Activated T-cell treated with anti-CD3 and anti-CD28 coated beads, Interleukin-2, amount 50 U/mL, for 24 hours (primary cell): Measurements from ENCODE around the gene BCAP31.
"Not testable (repeated sequence)": the region's sequence is repeated elsewhere in the genome, so short reads cannot be mapped to it uniquely, and the experiment has no call there.

Experiments
- DNase-seq: peaks from one replicate; pipeline ENCODE4 v3.0.0-alpha.2; 2020
- H3K27ac Mint-ChIP-seq: 2 replicates; pipeline ENCODE4 v1.8.0; 2020; ENCODE audit warnings: mild to moderate bottlenecking, mixed read lengths
- H3K27me3 Mint-ChIP-seq: 2 replicates; pipeline ENCODE4 v1.8.0; 2020; ENCODE audit warnings: mixed read lengths
- H3K36me3 Mint-ChIP-seq: 2 replicates; pipeline ENCODE4 v1.8.0; 2020; ENCODE audit warnings: low read depth, mixed read lengths
- H3K4me1 Mint-ChIP-seq: 2 replicates; pipeline ENCODE4 v1.8.0; 2020; ENCODE audit warnings: low read depth, mixed read lengths
- H3K4me3 Mint-ChIP-seq: 2 replicates; pipeline ENCODE4 v1.8.0; 2020; ENCODE audit warnings: mild to moderate bottlenecking, moderate library complexity, mixed read lengths
- H3K9me3 Mint-ChIP-seq: 2 replicates; pipeline ENCODE4 v1.8.0; 2020; ENCODE audit warnings: mixed read lengths

The BCAP31 gene

DNA sequence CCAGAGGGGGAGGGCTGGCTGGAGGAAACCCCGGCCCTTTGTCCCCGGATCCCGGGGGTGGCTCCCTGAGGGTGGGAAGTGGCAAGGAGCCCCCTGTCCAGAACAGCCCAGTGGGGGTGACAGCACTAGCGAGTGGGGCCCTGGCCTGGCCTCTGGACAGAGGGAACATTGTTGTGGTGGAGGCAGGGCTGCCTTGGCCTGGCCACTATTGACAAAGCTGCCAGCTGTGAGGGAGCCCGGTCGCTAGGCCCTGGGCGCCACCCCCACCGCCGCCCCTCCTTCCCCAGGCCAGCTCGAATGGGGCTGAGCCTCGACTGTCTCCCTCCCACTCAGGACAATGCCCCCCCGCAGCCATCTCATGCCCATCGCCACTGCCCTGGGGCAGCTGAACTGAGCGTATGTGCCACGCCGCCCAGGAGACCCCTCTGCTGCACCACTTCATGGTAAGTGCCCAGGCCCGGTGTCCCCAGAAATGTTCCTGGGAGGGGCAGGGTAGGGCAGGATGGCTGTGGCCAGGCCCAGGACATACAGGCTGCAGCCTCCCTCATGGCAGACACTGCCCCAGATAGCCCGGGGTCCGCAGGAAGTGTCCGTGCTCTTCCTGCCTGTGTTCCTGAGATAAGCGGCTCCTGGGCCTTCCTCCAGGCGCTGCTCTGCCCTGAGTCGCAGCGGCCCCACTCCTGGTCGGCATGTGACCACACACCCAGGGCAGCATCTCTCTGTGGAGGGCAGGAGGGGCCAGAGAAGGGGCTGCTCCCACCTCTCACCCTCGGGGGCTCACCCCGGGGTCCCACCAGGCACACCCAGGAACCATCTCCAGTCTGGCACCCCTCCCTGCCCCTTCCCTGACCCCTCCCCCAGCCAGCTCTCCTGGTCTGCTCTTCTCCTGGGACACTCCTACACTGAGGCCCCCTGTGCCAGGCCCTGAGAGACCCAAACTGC lies 41.2 kb upstream of the BCAP31 start:
- DNase-seq: peak; percentile 27
- Mint-ChIP-seq H3K4me3 (no peak overlapping the region), H3K4me1 (peaks cover 16% of the 10 kb centered on the region), H3K27ac (no peak overlapping the region), H3K27me3 (peaks cover 16% of the 10 kb centered on the region), H3K9me3 (no peaks in the 10 kb centered on the region), H3K36me3 (no peaks in the 10 kb centered on the region)

DNA sequence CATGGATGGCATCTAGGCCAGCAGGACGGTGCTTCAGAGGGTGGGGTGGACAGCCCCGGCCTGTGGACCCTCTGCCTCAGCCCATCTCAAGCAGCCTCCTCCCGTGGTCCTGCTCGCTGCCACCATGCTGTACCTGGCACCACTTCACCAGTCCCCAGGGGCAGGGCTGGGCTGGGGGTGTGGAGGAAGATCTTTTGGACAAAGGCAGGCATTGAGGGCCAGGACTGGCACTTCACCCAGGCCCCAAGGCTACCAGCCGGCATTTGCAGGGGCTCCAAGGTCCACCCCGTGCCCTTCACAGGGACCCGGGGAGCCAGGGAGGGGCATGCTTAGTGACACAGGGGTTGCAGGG lies 40.6 kb upstream of the BCAP31 start:
- Mint-ChIP-seq H3K27me3 (peaks cover 13% of the 10 kb centered on the region), H3K9me3 (no peaks in the 10 kb centered on the region), H3K4me1 (peaks cover 16% of the 10 kb centered on the region), H3K36me3 (no peaks in the 10 kb centered on the region), H3K4me3 (no peak overlapping the region), H3K27ac (no peak overlapping the region)
- no peak for DNase-seq

DNA sequence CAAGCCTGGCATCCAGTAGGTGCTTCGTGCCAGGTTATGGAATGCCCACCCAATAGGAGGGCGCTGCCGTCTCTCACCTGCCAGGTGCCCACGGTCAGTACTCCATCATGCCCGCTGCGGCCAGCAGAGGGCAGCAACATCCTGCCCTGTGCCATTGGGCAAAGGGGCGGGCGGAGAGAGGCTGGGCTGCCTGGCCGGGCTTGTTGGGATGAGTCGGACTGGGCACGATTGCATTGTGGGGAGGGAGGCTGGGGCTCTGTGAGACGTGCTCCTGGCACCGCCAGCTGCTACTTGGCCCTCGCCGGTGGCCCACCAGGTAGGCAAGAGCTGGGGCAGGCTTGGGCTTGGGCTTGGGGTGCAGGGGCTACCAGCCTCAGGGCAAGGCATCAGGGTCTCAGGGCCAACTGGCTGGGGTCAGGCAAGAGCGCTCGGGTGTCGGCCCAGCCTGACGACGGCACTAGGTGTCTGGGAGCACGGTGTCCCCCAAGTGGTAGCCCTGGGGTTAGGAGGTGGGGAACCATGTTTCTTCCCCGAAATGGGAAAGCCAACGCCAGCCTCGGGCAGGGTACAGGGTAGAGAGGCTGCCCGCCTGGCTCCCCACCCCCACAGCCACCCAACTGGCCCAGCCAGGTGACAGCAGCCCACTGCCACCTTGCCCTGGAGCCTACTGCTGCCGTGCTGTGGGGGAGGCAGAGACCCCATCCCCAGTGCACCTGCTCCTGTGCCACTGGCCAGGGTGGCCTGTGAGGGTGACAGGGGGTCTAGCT lies 40.0 kb upstream of the BCAP31 start, which contains the start of gene PLXNB3:
Gene PLXNB3 (plus strand): TSS at position 261 of the 767 bp plus-strand sequence. CDS start 1,287 bp downstream, outside the sequence.
- peak; percentile 86 for DNase-seq
- peaks cover 16% of the 10 kb centered on the region for H3K4me1 Mint-ChIP-seq
- H3K4me3 Mint-ChIP-seq: no peak within 1 kb of the TSS
- H3K27ac Mint-ChIP-seq: no peak within 1 kb of the TSS
- H3K27me3 Mint-ChIP-seq: peaks cover 10% of the 10 kb centered on the region
- no peaks in the 10 kb centered on the region for H3K9me3 Mint-ChIP-seq
- no peaks in the 10 kb centered on the region for H3K36me3 Mint-ChIP-seq

DNA sequence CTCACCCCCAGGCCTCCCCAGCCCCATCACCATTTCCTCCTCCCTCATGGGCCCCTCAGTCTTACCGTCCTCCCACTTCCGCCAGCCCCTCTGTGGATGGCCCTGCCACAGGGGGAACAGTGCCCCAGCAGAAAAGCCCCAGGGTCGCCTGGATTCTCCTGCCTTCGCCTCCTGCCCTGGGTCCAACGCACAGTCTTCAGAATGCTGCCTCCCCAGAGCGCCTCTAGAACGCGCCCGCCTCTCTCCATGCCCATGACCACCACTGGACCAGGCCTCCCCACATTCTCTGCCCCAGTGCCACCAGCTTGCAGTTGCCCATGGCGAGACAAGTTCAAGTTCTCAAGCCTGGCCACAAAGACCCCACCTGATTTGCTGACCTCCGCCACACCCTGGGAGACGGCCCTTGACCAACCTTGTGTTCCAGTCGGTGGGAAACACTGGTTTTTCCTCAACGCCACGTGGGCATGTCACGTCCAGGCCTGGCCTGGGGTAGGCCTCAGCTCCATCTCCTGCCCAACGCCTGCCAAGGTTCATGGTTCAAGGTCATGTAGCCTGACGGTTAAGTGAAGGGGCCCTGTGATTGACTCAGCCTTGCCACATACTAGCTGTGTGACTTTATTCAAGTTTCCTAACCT lies 39.2 kb upstream of the BCAP31 start:
- peaks cover 16% of the 10 kb centered on the region for H3K4me1 Mint-ChIP-seq
- no peaks in the 10 kb centered on the region for H3K36me3 Mint-ChIP-seq
- no peaks in the 10 kb centered on the region for H3K9me3 Mint-ChIP-seq
- no peak overlapping the region for H3K27ac Mint-ChIP-seq
- H3K27me3 Mint-ChIP-seq: peaks cover 13% of the 10 kb centered on the region
- H3K4me3 Mint-ChIP-seq: no peak overlapping the region
- DNase-seq: no peak

DNA sequence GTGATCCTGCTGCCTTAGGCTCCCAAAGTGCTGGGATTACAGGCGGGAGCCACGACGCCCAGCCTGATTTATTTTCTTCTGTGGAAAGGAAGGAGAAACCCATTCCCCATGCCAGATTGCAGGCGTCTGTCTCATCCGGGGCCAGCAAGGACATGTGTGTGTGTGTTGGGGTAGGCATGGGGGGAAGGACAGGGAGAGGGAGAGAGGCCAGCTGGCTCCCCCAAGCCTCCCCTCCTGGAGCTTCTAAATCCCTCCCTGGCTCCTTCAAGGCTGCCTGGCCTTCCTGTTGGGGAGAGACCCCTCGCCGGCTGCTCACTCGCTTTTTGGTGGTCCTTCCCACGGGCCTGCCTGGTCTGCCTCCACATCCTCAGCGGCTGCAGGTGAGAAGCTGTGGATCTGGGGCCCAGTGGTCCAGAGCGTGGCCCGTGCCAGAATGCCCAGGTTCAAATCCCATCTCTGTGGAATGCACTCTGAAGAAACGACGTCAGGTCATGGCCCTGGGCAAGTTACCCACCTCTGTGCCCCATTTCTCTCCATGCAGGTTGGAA lies 38.5 kb upstream of the BCAP31 start:
- Mint-ChIP-seq H3K4me3 (no peak overlapping the region), H3K9me3 (no peaks in the 10 kb centered on the region), H3K4me1 (peaks cover 13% of the 10 kb centered on the region), H3K27me3 (peaks cover 15% of the 10 kb centered on the region), H3K36me3 (no peaks in the 10 kb centered on the region), H3K27ac (no peak overlapping the region)
- DNase-seq: no peak

DNA sequence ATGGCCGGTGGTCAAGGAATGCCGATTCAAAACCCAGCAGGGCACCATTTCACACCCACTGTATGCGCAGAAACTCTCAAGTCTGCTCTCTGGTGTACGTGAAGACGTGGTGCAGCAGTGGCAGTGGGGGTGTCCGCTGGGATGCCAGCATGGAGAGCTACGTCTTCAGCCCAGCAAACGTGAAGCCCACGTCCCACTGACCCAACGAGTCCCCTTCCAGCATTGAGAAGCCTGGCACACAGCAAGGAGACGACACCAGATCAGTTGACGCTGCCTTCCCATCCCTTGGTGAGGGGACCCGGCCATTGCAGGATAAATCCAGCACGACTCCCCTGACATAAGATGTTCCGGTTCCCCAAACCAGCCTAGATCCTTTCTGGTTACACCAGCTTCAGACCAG lies 37.7 kb upstream of the BCAP31 start:
- Mint-ChIP-seq H3K27ac (no peak overlapping the region), H3K4me1 (peaks cover 13% of the 10 kb centered on the region), H3K27me3 (peaks cover 23% of the 10 kb centered on the region), H3K4me3 (no peak overlapping the region), H3K9me3 (no peaks in the 10 kb centered on the region), H3K36me3 (no peaks in the 10 kb centered on the region)
- DNase-seq: no peak

DNA sequence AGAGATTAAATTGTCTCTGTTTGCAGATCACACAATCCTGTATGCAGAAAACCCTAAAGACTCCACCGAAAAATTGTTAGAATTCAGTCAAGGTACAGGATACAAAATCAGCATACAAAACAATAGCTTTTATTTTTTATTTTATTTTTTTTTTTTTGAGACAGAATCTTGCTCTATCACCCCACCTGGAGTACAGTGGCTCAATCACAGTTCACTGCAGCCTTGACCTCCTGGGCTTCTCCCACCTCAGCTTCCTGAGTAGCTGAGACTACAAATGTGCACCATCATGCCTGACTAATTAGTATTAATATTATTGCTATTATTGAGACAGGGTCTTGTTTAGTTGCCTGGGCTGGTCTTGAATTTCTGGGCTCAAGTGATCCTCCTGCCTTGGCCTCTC lies 30.9 kb upstream of the BCAP31 start:
- Mint-ChIP-seq H3K36me3 (no peaks in the 10 kb centered on the region), H3K27ac (no peak overlapping the region), H3K4me1 (no peaks in the 10 kb centered on the region), H3K9me3 (no peaks in the 10 kb centered on the region), H3K4me3 (no peak overlapping the region), H3K27me3 (peaks cover 43% of the 10 kb centered on the region)
- no peak for DNase-seq

DNA sequence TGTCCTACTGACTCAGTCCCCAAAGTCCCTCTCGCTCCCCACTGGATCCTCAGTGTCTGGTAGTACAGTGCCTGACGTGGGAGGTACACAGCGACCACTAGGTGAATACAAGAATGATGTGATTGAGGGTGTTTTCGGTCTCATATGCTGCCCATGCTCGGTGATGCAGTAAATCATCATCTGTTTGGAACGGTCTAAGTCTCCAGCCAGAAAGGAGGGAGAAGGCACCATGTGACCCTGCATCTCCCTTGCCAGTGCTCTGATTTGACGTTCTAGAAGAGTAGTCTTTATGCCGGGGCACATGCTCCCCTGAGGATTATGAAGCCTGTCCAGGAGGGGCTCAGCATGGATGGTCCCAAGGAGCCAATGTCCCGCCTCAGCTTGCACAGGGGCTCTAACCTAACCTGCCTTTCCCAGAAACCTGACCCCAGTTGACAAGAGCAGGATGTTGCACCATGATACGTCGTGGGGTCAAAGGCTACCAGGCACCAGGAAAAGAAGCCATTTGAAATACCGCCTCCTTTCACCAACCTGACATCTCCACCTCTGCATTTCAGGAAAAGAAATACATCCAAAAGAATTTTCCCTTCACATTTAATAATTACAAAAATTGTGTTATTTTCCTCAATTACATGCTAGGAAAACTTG lies 26.1 kb upstream of the BCAP31 start:
- Mint-ChIP-seq H3K9me3 (no peaks in the 10 kb centered on the region), H3K4me3 (no peak overlapping the region), H3K36me3 (no peaks in the 10 kb centered on the region), H3K27ac (no peak overlapping the region), H3K4me1 (no peaks in the 10 kb centered on the region), H3K27me3 (peaks cover 53% of the 10 kb centered on the region)
- DNase-seq: no peak

DNA sequence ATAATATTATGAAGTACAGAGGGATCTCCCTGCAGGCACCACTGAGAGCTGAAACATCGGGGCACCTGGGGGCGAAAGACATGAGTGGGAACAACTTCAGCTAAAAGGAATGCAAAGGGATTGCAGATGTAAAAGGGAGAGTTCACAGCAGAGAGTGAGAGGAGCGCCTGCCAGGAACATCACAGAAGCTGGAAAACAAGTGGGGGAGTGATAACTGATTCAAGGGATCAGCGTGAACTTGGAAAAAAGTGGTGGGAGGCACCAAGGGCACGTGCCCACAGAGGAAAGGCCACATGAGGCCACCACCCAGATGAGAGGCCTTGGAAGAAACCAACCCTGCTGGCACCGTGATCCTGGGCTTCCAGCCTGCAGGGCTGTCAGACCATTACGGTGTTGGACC lies 24.8 kb upstream of the BCAP31 start:
- not testable (repeated sequence) for H3K36me3 Mint-ChIP-seq, DNase-seq, H3K9me3 Mint-ChIP-seq, H3K27ac Mint-ChIP-seq, H3K4me1 Mint-ChIP-seq, H3K4me3 Mint-ChIP-seq
- H3K27me3 Mint-ChIP-seq: peaks cover 58% of the 10 kb centered on the region

DNA sequence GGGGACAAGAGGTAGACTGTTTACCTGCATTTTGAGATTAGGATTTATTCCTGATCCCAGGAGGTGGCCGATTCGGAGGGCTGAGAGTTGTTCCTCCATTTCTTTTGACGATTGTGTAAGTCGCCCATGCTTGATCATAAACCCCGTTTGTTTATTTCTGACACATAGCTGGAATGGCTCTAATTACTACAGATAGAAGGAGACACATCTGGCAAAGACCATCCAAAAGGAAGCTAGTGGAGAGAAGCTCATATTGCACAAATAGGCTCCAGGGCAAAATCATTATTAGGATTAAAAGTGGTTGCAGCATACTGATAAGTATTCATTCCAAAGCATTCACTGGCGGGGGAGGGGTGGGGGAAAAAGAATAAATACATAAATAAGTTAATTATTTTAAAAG lies 22.8 kb upstream of the BCAP31 start:
- not testable (repeated sequence) for H3K4me3 Mint-ChIP-seq, H3K9me3 Mint-ChIP-seq, H3K4me1 Mint-ChIP-seq, H3K27ac Mint-ChIP-seq, H3K36me3 Mint-ChIP-seq, DNase-seq
- H3K27me3 Mint-ChIP-seq: peaks cover 52% of the 10 kb centered on the region

DNA sequence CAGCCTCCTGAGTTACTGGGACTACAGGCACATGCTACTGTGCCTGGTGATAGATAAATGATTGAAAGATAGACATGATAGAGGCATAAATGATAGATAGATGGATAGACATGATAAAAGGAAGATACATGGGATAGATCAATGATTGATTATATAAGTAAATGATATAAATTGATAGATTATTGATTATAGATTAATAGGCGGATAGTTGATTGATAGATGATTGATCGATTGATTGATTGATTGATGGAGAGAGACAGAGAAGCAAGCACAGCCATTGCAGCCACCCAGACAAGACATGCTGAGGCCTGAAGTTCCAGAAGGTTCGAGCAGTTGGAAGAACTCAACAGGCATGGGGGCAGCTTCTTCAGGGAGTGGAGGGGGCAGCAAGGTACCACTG lies 22.2 kb upstream of the BCAP31 start:
- DNase-seq: no peak
- H3K4me1 Mint-ChIP-seq: peaks cover 3% of the 10 kb centered on the region
- no peak overlapping the region for H3K27ac Mint-ChIP-seq

DNA sequence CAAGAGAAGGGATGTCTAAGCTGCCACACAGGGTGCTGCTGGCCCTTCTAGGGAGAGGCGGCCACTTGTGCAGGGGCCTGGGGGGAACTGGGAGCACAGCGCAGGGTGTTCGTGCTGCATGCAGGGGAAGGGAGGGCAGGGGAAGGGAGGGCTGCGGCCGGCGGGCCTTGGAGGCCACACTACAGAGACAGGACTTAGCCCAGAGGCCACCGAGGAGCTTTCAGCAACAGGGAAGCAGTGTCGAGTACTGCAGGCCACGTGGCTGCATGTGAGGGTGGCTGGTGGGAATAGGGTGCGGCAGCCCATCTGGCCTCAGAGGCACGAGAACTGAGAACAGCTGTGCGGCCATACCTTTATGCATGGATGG lies 20.9 kb upstream of the BCAP31 start:
- Mint-ChIP-seq H3K4me1 (peaks cover 13% of the 10 kb centered on the region), H3K27me3 (peaks cover 45% of the 10 kb centered on the region)
- not testable (repeated sequence) for H3K4me3 Mint-ChIP-seq, H3K9me3 Mint-ChIP-seq, H3K27ac Mint-ChIP-seq, H3K36me3 Mint-ChIP-seq, DNase-seq

More for the DNA sequence above, 22.2 kb upstream of the BCAP31 start:
- Mint-ChIP-seq H3K27me3 (peaks cover 51% of the 10 kb centered on the region), H3K4me3 (no peak overlapping the region), H3K36me3 (no peaks in the 10 kb centered on the region), H3K9me3 (no peaks in the 10 kb centered on the region)

DNA sequence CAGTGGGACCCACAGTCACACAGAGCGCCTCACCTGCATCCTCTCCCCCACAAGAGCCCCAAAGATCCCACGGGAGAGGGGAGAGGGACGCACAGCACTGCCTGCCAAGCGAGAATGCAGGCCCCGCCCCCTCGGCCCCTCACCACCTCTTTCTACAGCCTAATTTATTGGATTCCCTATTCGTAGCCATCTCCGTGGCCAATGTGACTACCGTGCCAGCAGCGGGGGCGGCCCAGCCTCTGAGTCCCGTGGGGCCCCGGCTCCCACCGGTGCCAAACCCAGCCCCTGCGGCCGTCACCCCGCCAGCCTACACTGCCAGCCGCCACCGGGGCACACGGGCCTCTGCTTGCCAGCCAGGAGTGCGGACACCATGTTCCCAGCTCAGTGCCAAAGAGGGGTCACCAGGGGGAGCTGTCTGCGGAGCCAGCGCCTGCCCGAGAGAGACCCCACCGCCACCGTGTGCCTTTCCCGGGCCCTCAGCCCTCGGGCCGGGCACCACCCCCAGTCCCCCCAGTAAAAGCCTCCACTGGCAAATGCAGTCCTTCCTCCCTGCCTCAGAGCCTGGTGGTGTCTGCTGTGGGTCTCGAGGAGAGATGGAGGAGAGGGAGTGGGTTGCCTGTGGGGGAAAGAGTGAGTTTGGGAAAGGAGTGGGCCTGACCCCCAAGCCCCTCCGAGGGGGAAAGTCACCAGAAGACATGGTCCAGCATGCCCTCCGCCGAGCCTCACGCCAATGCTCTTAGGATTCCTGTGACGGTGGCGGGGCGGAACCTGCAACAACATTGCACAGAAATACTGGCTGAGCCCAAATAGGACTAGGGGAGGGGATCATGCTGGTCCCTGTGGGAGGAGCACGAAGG lies 20.3 kb upstream of the BCAP31 start:
- no peak for DNase-seq
- peaks cover 19% of the 10 kb centered on the region for H3K4me1 Mint-ChIP-seq
- H3K9me3 Mint-ChIP-seq: no peaks in the 10 kb centered on the region
- no peaks in the 10 kb centered on the region for H3K36me3 Mint-ChIP-seq
- H3K27ac Mint-ChIP-seq: no peak overlapping the region
- H3K27me3 Mint-ChIP-seq: peaks cover 39% of the 10 kb centered on the region
- H3K4me3 Mint-ChIP-seq: no peak overlapping the region
